AG08396 (cell line): ENCODE data around the gene MXD4.
A peak's percentile ranks its signal among the peaks of the same experiment; 100 is the strongest.

Experiments
- DNase-seq: peaks from one replicate; pipeline ENCODE4 v3.0.0; 2012; ENCODE audit warnings: low spot score, mixed read lengths

Gene MXD4, protein sequence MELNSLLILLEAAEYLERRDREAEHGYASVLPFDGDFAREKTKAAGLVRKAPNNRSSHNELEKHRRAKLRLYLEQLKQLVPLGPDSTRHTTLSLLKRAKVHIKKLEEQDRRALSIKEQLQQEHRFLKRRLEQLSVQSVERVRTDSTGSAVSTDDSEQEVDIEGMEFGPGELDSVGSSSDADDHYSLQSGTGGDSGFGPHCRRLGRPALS

DNA sequence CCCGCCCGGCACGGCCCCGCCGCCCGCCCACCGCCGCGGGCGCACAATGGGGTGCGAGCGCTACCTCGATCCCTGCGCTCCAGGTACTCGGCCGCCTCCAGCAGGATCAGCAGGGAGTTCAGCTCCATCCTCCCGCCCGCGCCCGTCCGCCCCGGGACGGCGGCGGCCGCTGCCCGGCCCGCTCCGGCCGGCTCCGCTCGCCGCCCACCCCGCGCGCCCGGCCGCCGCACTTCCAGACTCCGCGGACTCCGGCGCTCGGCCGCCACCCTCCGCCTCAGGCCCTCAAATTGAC is at the start of gene MXD4:
TSS of gene MXD4 (minus strand) at position 257 of the 292 bp plus-strand sequence. CDS start at position 128, 129 bp downstream.
- no peak for DNase-seq

DNA sequence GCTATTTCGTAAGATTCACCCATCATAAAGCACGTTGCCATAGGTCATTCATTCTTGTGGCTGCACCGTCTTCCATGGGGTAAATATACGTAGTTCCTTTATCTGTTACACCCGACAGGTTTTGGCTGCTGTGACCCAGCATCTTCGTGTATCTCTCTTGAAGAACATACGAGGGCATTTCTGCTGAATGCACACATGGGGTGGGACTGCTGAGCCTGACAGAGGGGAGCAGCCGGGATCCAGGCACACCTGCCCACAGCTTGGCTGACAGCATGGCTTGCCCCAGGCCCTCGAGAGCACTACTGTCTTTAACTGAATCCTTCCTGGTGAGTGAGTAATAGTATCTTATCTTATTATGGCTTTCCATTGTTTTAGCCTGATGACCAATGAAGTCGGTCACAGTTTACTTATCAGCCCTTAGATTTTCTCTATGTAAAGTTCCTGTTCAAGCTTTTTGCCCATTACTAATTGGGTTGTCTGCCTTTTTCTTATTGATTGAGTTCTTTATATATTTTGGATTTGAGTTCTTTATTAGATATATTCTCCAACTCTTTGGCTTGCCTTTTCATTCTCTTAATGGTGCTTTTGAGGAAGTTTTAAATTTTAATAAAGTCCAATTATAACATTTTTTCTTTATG is 45.0 kb upstream of the MXD4 start:
- DNase-seq, result no peak

DNA sequence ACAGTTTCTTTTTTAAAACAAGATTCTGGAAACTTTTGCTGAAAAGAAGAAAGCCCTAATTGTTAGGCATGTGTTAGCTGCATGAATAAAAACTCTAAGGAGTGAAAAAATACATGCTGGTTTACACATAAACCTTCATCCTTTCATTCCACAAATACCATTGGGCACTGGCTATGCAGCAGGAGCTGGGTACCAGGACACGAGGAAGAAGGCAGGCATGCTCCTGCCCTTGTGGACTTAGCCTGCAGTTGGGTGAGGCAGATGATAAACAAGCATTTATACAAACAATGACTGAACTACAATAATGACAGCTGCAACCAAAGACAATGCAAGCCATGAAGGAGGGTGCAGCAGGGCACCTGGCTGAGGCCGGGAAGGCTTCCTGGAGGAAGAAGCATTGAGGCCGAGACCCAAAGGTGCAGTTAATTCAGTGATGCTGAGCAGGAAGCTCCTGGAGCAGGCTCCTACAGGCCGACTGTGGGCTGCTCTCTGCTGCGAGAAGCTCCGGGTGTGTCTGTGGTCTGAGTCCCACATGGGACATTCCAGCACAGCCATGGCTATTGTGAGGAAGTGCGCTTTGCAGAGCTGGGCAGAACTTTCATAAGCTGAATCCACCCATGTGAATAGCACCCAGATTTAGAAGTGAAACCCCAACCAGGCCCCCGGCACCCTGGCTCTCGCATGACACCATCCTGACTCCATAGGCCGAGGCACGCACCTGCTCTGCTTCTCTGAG is 44.0 kb upstream of the MXD4 start:
- no peak for DNase-seq

DNA sequence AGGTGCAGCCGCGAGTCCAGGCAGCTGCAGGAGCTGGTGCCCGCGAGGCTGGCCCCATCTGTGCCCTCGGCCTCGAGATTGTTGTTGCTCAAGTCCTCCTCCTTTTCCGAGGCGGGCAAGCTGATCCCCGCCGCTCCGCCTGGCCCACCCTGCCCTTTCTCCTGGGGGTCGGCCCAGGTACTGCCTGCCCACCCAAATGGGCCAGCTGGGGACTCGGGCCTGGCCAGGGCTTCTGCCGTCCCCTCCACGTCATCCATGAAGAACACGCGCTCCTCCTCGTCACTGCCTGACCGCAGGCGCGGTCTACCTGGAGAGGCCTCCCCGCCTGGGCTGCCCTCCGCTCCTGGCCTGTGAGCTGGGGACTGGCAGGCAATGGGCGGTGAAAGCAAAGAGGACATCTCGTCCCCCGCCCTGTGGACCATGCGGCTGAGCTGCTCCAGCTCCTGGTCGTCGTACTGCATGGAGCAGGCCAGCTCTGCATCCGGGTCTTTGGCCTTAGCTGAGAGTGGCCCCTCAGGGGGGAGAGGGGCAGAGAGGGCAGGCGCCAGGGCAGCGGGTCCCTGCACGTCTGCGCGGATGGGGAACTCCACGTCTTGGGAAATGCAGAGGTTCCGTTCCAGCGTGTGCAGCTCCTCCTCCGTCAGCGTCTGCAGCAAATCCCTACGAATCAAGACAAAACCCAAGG is 43.1 kb upstream of the MXD4 start:
- no peak for DNase-seq

DNA sequence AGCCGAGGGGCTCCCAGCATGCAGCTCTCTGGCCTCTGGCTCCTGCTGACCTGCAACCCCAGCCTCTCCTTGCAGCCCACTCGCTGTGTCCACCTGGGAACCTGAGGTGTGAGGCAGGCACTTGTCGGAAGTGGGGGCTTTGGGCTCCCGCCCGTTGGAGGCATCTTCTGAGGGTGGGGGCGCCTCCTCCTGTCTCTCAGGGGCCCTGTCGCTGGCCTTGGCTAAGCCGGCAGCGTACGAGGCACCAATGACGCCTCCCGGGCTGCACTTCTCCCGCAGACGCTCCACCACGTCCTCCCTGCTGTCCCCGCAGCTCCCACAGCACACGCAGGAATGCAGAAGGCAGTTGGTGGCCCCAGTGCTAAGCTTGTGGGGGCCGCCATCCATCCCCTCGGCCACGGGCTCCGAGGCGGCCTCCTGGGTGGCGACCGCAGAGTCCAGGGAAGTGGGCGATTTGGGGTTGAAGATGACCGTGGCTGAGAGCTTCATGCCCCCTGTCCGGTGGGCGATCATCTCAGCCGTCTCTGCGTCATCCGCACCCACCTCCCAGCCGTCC is 42.5 kb upstream of the MXD4 start:
- no peak for DNase-seq

DNA sequence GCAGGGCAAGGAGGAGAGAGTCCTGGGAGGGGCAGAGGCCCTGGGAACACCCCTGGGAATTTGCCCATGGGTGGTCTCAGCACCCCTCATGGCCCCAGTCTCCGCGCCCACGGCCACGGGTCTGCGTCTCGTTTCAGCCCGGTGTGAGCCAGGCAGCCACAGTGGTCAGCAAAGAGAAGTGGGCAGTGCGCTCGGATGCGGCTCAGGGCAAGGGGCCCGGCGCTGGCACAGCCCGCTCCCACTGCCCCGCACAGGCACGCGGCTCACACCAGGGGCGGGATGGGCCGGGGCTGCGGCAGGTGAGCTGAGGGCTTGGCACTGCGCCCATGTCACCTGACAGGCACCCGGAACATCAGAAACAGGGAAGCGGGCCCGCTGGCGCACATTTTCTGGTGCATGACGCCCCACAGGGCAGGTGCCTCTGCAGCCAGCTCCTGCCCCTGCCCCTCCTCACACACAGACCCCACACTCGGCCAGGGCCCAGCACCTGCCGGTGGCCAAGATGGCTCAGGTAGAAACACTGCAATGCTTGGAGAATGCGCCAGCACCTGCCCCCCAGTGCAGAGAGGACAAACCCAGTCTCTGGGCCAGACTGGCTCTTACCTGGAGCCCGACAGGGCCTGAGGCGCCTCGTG is 41.9 kb upstream of the MXD4 start:
- DNase-seq, result no peak

DNA sequence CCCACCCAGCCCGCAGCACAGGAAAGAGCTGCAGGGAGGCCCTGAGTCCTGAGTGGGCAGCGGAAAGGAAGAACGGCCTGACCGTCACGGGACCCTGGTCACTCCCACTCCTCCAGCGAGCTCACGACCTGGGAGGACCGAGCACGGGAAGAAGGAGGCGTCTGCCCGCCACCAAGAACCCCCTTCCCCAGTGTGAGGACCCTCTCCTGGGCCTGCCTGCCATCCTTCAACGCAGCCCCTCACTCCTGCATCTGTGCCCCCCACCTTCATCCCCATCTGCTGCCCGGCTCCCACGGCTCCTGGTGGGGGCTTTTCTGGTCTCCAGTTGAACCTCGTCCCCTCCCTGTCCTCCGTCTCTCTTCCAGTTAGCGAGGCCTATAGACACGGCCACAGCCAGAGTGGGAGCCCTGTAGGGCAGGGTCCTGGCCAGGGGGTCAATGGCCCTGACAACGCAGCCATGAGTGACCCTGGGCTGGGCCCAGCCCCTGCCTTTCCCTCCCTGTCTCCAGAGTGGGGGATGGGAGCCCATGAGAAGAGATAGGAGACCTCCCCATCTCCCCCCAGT is 41.3 kb upstream of the MXD4 start:
- DNase-seq, result no peak

DNA sequence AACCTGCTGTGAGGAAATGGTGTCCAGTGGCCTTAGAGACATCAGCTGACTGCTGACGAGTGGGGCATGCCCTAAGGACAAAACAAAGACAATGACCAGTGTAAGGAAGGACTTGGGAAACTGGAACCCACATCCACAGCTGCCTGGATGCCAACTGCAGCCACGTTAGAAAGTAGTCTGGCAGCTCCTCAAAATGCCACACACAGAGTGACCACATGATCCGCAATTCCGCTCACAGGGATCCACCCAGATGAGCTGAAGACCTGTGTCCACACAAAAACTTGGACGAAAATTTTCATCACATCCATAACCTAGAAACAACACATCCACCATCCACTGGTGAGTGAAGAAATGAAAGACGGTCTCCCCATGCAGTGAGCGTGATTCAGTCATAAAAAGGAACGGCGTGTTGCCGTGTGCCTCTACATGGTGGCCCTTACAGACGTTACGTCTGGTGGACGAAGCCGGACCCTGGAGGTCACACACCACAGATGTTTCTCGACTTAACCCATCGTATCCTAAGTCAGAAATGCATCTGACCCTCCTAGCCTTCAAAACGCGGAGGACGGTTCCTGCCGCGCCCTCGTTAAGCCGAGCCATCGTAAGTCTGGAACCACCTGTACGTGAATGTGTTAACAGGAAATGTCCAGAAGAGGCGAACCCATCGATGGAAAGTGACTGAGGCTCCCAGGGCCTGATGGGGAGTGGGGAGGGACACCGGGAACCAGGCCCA is 40.6 kb upstream of the MXD4 start:
- no peak for DNase-seq

DNA sequence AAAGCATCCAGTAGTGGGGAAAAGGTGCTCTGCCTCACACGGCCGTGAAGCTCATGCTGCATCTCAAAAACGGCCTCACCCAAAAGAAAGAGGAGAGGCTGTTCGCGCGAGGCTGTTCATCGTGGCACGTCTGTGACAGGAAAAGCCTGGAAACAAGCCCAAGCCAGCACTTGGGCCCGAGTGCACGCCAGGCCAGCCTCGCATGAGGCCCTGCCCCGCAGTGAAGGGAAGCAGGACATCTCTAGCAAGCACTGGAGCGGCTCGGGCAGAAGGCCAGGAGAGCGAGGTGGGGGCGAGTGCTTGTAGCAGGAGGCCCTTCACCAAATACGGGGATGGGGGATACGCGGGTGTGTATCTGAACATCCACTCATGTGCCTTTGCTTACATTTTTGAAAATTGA is 39.9 kb upstream of the MXD4 start:
- DNase-seq, result no peak

DNA sequence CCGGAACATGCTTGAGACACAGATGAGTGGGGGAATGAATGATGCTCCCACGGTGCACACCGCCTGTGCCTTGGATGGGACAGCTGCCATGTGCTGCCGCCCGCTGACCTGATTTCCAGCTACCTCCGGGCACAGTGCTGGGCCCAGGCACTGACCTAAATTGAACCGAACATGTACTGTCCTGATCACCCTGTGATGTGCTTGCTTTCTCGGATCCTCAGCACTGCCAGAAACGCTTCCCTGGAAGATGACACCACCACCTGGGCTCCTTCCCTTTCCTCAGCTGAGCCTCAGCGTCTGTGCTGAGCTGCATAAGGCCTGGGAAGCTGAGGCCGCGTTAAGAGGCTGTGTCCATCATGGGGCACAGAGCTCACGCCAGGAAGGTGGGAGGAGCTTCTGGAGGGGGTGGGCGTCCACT is 39.3 kb upstream of the MXD4 start:
- no peak for DNase-seq

DNA sequence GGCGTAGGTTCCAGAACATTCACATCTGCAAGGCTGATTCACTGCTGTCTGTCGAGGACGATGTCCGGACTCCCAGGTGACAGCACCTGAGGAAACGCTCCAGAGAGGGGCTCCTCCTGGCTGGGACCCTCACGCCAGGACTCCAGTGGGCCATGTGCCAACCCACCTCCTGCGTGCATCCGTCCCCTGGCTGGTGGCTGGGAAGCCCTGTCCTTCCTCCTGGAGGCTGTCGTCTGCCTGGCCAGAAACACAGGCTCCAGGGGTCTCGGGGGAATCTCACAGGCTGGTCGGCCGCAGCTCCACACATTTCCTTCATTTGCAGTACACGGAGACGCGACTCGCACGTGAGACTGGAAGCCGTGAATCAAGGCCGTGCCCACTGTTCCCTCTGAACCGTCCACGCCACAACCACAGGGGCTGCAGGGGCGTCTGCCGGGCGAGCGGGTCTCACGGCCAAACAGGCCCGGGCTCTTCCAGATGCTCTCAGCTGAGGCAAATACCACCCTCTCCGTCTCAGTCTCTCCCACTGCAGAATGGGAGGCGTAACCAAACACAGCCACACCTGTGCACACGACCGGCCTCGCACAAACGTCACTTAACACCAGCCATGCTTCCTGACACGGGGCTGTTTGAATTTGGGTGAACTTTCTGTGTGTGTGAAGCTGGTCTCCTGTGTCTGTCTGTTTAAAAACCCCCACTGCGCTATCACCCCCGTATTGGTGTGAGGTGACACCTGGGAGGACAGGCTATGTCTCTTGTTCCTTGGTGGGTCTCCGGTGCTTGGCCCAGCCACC is 38.7 kb upstream of the MXD4 start:
- DNase-seq, result no peak

DNA sequence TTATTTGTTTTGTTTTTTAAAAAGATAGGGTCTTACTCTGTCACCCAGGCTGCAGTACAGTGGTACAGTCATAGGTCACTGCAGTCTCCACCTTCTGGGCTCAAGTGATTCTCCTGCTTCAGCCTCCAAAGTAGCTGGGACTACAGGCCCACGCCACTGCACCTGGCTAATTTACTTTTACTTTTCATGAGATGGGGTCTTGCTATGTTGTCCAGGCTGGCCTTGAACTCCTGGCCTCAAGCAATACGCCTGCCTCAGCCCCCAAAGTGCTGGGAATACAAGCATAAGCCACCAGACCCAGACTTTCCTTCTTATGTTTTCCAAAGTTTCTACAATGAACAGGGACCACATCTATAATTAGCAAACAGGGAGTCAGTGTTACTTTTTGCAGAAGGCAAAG is 37.9 kb upstream of the MXD4 start:
- DNase-seq, result no peak

DNA sequence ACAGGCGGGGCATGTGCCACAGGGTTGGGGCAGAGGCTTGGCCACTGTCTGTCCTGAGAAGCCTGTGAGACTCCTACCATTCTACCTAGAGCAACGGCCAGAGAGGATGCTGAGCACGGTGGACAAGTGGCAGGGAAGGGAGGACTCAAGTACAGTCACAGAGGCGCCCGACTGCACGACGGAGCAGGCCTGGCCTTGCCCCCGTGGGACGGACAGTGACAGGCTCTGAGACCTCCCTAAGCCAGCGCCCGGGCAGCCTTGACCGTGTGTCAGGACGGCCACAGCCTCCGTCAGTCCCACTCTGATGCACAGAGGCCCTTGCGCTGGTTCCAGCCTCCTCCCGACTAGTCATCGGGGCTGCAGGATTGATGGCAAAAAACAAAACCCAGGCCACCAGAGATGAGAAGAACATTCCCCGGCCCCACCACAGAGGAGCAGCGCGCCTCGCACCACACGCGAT is 36.7 kb upstream of the MXD4 start:
- no peak for DNase-seq

DNA sequence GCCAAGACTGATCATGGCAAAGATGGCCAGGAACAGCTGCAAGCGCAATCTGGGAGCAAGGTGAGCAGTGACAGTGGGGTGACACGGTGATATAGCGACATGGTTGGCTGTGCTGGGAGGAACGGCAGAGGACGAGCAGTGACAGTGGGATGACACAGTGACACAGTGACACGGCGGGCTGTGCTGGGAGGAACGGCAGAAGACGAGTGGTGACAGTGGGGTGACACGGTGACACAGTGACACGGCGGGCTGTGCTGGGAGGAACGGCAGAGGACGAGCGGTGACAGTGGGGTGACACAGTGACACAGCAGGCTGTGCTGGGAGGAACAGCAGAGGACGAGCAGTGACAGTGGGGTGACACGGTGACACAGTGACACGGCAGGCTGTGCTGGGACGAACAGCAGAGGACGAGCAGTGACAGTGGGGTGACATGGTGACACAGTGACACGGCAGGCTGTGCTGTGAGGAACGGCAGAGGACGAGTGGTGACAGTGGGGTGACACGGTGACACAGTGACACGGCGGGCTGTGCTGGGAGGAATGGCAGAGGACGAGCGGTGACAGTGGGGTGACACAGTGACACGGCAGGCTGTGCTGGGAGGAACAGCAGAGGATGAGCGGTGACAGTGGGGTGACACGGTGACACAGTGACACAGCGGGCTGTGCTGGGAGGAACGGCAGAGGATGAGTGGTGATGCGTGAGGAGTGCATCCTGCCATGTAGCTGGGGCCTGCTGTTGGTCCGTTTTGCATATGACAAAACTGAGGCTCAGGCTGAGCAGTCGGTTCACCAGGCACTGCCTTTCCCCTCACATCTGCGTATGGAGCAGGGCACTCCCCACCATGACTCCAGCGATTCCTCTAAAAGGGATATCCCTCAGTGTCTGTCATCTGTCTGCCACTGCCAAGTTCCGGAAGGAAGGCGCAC is 36.0 kb upstream of the MXD4 start:
- no peak for DNase-seq

DNA sequence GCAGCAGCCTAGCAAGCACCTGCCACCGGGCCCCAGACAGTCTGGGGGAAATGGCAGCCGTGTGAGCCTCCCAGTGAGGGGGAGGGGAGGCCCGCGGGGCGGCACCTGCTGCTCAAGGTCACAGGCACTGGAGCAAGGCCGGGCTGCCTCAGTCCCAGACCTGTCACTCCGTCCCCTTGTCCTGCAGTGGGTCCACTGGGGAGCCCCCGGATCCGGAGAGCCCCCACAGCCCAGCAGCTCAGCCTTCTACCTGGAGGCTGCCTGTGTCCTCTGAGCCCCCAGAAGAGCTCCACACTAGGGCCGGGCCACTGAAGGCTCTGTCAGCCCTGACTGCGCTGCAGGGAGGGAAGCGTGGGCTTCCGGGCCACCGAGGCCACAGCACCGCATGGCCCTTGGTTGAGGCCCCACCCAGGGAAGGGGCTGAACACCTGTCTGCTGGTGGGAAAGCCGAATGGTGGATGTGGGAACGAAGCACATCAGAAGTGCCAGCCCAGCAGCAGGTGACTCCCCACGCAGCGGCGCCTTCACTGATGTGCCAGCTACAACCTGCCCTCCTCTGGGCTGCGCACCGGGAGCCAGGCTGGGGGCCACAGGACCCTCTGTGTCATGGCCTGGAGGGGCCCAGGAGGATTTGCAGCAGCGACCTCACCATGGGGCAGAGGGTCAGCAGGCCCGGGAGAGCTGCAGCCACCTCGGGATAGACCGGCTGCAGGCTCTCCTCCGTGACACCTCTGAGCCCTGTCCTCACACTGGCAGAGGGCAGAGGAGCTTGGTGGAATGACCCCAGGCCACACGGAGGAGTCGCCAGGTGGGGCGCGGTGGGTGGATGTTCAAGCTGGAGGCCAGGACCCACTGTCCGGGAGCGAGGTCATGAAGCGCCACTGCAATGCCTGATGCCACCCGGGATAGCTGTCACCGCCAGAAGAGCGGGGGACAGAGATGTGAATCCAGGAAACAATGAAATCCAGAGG is 35.0 kb upstream of the MXD4 start:
- DNase-seq, result no peak

DNA sequence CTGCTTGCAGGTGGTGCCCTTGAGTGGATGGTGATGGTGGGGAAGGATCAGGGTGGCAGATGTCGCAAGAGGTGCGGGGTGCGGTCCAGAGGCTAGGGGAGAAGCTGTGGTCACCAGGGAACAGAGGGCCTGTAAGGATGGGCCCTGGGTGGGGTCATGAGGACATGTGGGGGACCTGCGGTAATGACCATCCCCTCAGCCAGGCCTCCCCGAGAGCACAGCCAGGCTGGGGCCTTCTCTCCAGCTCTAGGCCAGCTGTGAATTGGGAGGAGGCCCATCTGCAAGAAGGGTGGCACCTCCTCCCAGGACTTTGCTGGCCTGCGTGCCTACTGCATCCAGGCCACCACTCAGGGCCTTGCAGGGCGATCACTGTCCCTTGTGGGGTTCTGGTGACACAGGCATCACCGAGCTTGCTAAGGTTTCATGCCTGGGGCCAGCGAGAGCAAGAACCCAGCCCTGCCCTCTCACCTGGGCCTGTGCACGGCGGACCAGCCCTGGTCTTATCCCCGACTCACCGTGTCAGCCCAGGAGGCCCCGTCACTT is 34.1 kb upstream of the MXD4 start:
- DNase-seq, result no peak

DNA sequence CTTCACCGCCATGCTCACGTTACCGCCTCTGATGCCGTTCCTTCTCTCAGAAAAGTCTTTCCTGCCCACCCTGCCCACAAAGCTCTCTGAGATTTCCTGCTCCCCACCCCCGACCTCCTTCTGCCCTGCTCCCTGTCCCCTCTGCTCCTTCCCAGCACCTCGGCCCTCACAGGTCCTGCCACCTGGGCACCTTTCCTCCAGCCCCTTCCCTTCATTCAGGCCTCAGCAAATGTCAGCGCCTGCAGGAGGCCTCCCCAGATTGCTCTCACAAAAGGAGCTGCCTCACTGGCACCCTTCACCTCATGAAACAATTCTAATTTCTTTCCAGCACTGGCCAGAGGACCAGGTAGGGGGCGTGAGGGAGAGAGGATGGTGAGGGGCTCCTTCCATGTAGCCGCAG is 33.6 kb upstream of the MXD4 start:
- no peak for DNase-seq

DNA sequence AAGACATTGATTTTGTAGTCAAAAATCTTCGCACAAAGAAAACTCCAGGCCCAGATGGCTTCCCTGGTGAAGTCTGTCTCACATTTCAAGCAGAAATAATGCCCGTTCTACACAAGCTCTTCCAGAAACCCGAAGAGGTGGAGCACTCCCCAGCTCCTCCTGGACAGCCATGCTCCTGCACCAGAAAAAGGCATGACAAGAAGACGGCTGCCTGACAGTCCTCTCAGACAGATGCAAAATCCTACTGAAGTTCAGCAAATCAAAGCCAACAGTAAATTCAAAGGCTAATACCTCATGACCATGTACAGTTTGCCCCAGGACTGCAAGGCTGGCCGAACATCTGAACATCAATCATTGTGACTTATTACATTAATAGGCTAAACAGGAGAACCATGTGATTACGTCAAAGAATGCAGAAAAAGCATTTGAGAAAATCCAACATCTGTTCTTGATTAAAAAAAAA is 30.8 kb upstream of the MXD4 start:
- DNase-seq, result peak; percentile 78
